K562 (cell line): ENCODE results near the gene STX18. TPM values are rescaled to one million over a fixed set of nuclear protein-coding genes. Genes with fewer than 3 reads are reported as not detected.

ENCODE experiments used
- BCLAF1 ChIP-seq, 2 experiments: fragments of 450-650 bp in 1 of 2; IDR thresholded peaks; 2 replicates each; pipeline ENCODE4 v1.6.1; 2011 to 2017; ENCODE audit warnings: low read depth in 2 of 2, antibody characterized with exemption in 1 of 2, borderline replicate concordance in 1 of 2, low read length in 1 of 2, mild to moderate bottlenecking in 1 of 2, mixed read lengths in 1 of 2; ENCODE audit not compliant: control insufficient read depth in 1 of 2
- CBX3 ChIP-seq, 2 experiments: IDR thresholded peaks; 1 replicate in 1 of 2; 2 replicates in 1 of 2; pipeline ENCODE4 v1.6.1; 2012; ENCODE audit warnings: inconsistent platforms in 2 of 2, low read length in 2 of 2, borderline replicate concordance in 1 of 2, control low read depth in 1 of 2
- GABPB2 ChIP-seq: fragments of 250-450 bp; sonication (Bioruptor Pico); conservative IDR thresholded peaks from 2 replicates; pipeline ENCODE4 v1.5.1; 2021; ENCODE audit warnings: mild to moderate bottlenecking
- HMG20A ChIP-seq: fragments of 450-650 bp; formaldehyde crosslinking; conservative IDR thresholded peaks from 2 replicates; pipeline ENCODE4 v1.4.0; 2020; ENCODE audit warnings: mild to moderate bottlenecking, mixed read lengths
- HMGN3 ChIP-seq: IDR thresholded peaks from 2 replicates; pipeline ENCODE4 v1.6.1; 2011; ENCODE audit warnings: borderline replicate concordance, low read depth, mild to moderate bottlenecking, mixed read lengths, low read length; ENCODE audit not compliant: insufficient read length; ENCODE audit errors: extremely low read depth
- PBX2 ChIP-seq, 2 experiments: IDR thresholded peaks in 1 of 2; conservative IDR thresholded peaks in 1 of 2; 2 replicates each; pipeline ENCODE4 v1.6.1; 2016; ENCODE audit warnings: low read depth in 2 of 2, mild to moderate bottlenecking in 1 of 2, missing compliant biosample characterization in 1 of 2, missing genetic modification characterization in 1 of 2, moderate library complexity in 1 of 2
- POLR3A ChIP-seq: IDR thresholded peaks from 2 replicates; pipeline ENCODE4 v1.6.1; 2011; ENCODE audit warnings: borderline replicate concordance, mild to moderate bottlenecking, moderate library complexity; ENCODE audit not compliant: insufficient read length, insufficient read depth; ENCODE audit errors: extremely low read depth
- SP2 ChIP-seq: IDR thresholded peaks from 2 replicates; pipeline ENCODE4 v1.6.1; 2011; ENCODE audit warnings: mild to moderate bottlenecking, low read depth, low read length, moderate library complexity; ENCODE audit not compliant: poor library complexity, severe bottlenecking; ENCODE audit errors: extremely low read depth
- polyA plus RNA-seq, 8 experiments: library from polyadenylated mRNA; depleted of rRNA in 4 of 8; stranded (reverse) in 5 of 8; unstranded in 3 of 8; fragments of >200 nt; fragmentation: Nextera tagmentation in 2 of 8; fragmentation: Illumina TruSeq in 1 of 8; extraction: Ambion mirVana in 2 of 8; extraction: Trizol in 1 of 8; gene quantifications; 2 replicates each; pipeline versions ENCODE4 v1.2.1 to v1.2.3, GENCODE V29; 2011 to 2014; ENCODE audit warnings: inconsistent platforms in 1 of 8, missing spikeins in 1 of 8
- total RNA-seq, 7 experiments: library from RNA; depleted of rRNA in 6 of 7; stranded (reverse); fragments of >200 nt in 6 of 7; fragmentation: Illumina TruSeq in 2 of 7; extraction: Trizol in 2 of 7; gene quantifications; 2 replicates each; pipeline versions ENCODE4 v1.2.1 to v1.2.3, GENCODE V29; 2011 to 2021; ENCODE audit warnings: low replicate concordance in 1 of 7

STX18 gene
- total and polyA plus RNA-seq, 9 of the 15 experiments (the other 6 are each of a cell fraction or from before 2014, with no cell fraction given), result 6.2 to 41.7 (median 22.7) TPM

DNA sequence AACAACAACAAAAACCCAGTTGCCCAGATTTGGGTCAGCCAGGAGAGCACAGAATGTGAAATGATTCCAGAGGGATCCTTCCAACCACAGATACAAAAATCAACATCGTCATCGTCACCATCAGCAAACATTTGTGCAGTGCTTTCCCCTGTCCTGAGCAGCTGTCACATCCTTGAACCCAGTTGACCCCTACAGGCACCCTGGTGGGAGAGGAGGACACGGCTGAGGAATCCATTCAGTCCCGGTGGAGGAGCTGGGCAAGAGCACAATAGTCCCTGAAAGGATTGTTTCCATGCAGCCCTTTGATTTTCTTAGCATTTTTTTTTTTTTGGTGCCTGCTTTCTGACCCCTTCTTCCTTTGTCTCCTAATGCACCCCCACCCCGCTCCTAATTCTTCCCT lies 37.1 kb upstream of the STX18 start (continued):
- TF ChIP-seq PBX2 (CRISPR knock-in tag; IDR thresholded peaks at IDR 0.05; ENCODE audit: low read depth) (no peak), PBX2 (tag; conservative IDR thresholded peaks at IDR 0.05; ENCODE audit: low read depth) (no peak), HMG20A (CRISPR knock-in tag) (no peak), GABPB2 (CRISPR knock-in tag) (no peak), POLR3A (no peak), CBX3 (IDR thresholded peaks at IDR 0.05; ENCODE audit: borderline replicate concordance in 1 of 2, low read length in 2 of 2) (no peak), BCLAF1 (IDR thresholded peaks at IDR 0.05; ENCODE audit: borderline replicate concordance in 1 of 2, control insufficient read depth in 1 of 2, low read depth in 2 of 2, low read length in 1 of 2) (no peak), SP2 (no peak), HMGN3 (no peak)
